Trophoblast cell (in vitro differentiated cells and primary cell): ENCODE data around the gene DCTPP1.
A peak's percentile ranks its signal among the peaks of the same experiment; 100 is the strongest.

ENCODE experiments used
- DNase-seq, 2 donors: peaks; one replicate each; pipeline ENCODE4 v3.0.0-alpha.2; 2016
- H2AFZ ChIP-seq: 2 replicates; pipeline ENCODE4 v1.6.1; 2013; ENCODE audit warnings: low read length, moderate library complexity, mild to moderate bottlenecking; ENCODE audit not compliant: insufficient read depth, poor library complexity
- H2AK5ac ChIP-seq: 2 replicates; pipeline ENCODE4 v1.6.1; 2013; ENCODE audit warnings: mild to moderate bottlenecking, low read length
- H2BK120ac ChIP-seq: 2 replicates; pipeline ENCODE4 v1.6.1; 2013; ENCODE audit warnings: low read length, mild to moderate bottlenecking, moderate library complexity; ENCODE audit not compliant: insufficient read depth, poor library complexity
- H2BK12ac ChIP-seq: 2 replicates; pipeline ENCODE4 v1.6.1; 2013; ENCODE audit warnings: mild to moderate bottlenecking, low read length, moderate library complexity
- H2BK5ac ChIP-seq: 2 replicates; pipeline ENCODE4 v1.6.1; 2013; ENCODE audit warnings: low read length, low read depth, moderate library complexity, mild to moderate bottlenecking; ENCODE audit not compliant: poor library complexity
- H3K14ac ChIP-seq: 2 replicates; pipeline ENCODE4 v1.6.1; 2013; ENCODE audit warnings: mild to moderate bottlenecking, low read length
- H3K18ac ChIP-seq: 2 replicates; pipeline ENCODE4 v1.6.1; 2013; ENCODE audit warnings: mild to moderate bottlenecking, low read length
- H3K23ac ChIP-seq: 2 replicates; pipeline ENCODE4 v1.6.1; 2013; ENCODE audit warnings: low read length
- H3K27ac ChIP-seq: 2 replicates; pipeline ENCODE4 v1.5.1; 2013; ENCODE audit warnings: low read depth, mild to moderate bottlenecking, inconsistent platforms, low read length, moderate library complexity
- H3K27me3 ChIP-seq: 2 replicates; pipeline ENCODE4 v1.6.1; 2013; ENCODE audit warnings: inconsistent platforms, mild to moderate bottlenecking, low read length, moderate library complexity; ENCODE audit not compliant: insufficient read depth
- H3K36me3 ChIP-seq, 2 experiments: 1 replicate in 1 of 2; 2 replicates in 1 of 2; pipeline ENCODE4 v1.6.1; 2013; ENCODE audit warnings: low read length in 2 of 2, mild to moderate bottlenecking in 2 of 2, moderate library complexity in 1 of 2; ENCODE audit not compliant: insufficient read depth in 2 of 2, control insufficient read depth in 1 of 2
- H3K4ac ChIP-seq: 2 replicates; pipeline ENCODE4 v1.6.1; 2013; ENCODE audit warnings: low read depth, mild to moderate bottlenecking, low read length, moderate library complexity
- H3K4me1 ChIP-seq, 2 experiments: 1 replicate in 1 of 2; 2 replicates in 1 of 2; pipeline ENCODE4 v1.6.1; 2013; ENCODE audit warnings: low read length in 2 of 2, mild to moderate bottlenecking in 2 of 2, moderate library complexity in 1 of 2; ENCODE audit not compliant: insufficient read depth in 2 of 2, control insufficient read depth in 1 of 2
- H3K4me2 ChIP-seq: 2 replicates; pipeline ENCODE4 v1.6.1; 2013; ENCODE audit warnings: inconsistent platforms, mild to moderate bottlenecking, low read length, moderate library complexity
- H3K4me3 ChIP-seq: 2 replicates; pipeline ENCODE4 v1.5.1; 2013; ENCODE audit warnings: mild to moderate bottlenecking, low read depth, low read length, inconsistent platforms
- H3K79me1 ChIP-seq: one replicate; pipeline ENCODE4 v1.6.1; 2013; ENCODE audit warnings: low read length
- H3K79me2 ChIP-seq: 2 replicates; pipeline ENCODE4 v1.6.1; 2013; ENCODE audit warnings: low read length, mild to moderate bottlenecking; ENCODE audit not compliant: control insufficient read depth, insufficient read depth, poor library complexity
- H3K9ac ChIP-seq: 2 replicates; pipeline ENCODE4 v1.6.1; 2013; ENCODE audit warnings: mild to moderate bottlenecking, low read length
- H3K9me3 ChIP-seq: 2 replicates; pipeline ENCODE4 v1.6.1; 2013; ENCODE audit warnings: low read depth, mild to moderate bottlenecking, control low read depth, inconsistent platforms, low read length; ENCODE audit not compliant: insufficient read depth
- H4K12ac ChIP-seq: 2 replicates; pipeline ENCODE4 v1.6.1; 2013; ENCODE audit warnings: low read depth, mild to moderate bottlenecking, low read length, moderate library complexity
- H4K8ac ChIP-seq: 2 replicates; pipeline ENCODE4 v1.6.1; 2013; ENCODE audit warnings: low read depth, mild to moderate bottlenecking, low read length, moderate library complexity
- H4K91ac ChIP-seq: one replicate; pipeline ENCODE4 v1.6.1; 2013; ENCODE audit warnings: low read depth, mild to moderate bottlenecking, low read length, moderate library complexity
- whole genome bisulfite sequencing: extraction: QIAGEN DNeasy Blood & Tissue Kit; methylation state at CpG from one replicate; pipeline ENCODE4 v1.1.7; 2013; ENCODE audit warnings: missing lambda C conversion rate; ENCODE audit not compliant: insufficient read length, insufficient coverage; ENCODE audit errors: extremely low coverage; 5-methylcytosine and 5-hydroxymethylcytosine counted together

DCTPP1 gene

DNA sequence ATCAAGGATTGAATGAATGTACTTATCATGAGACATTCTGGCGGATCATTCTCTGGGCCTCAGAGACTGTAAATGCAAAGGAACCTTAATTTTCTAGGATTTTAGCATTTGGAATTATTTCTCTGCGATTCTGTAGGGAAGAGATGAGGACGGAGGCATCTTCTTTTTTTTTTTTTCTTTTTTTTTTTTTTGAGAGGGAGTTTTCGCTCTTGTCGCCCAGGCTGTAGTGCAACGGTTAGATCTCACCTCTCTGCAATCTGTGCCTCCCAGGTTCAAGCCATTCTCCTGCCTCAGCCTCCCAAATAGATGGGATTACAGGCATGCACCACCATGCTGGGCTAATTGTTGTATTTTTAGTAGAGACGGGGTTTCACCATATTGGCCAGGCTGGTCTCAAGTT is 44.9 kb upstream of the DCTPP1 start:
- H3K23ac ChIP-seq: no peak overlapping the region
- H4K12ac ChIP-seq: no peak overlapping the region
- no peak overlapping the region for H3K14ac ChIP-seq
- H3K4me2 ChIP-seq: no peak overlapping the region
- H3K27me3 ChIP-seq: no peaks in the 10 kb centered on the region
- no peak overlapping the region for H4K8ac ChIP-seq
- H3K9me3 ChIP-seq: no peaks in the 10 kb centered on the region
- H2AK5ac ChIP-seq: no peak overlapping the region
- no peak overlapping the region for H3K4me3 ChIP-seq
- no peaks in the 10 kb centered on the region for H3K79me2 ChIP-seq
- DNase-seq: no peak
- no peak overlapping the region for H2BK120ac ChIP-seq
- no CpG with 5 or more reads among the region's 7 CpGs for WGBS
- no peak overlapping the region for H3K4ac ChIP-seq
- no peaks in the 10 kb centered on the region for H3K79me1 ChIP-seq
- no peak overlapping the region for H4K91ac ChIP-seq
- H2BK5ac ChIP-seq: no peak overlapping the region
- H3K27ac ChIP-seq: no peak overlapping the region
- H2AFZ ChIP-seq: no peak overlapping the region
- H3K18ac ChIP-seq: no peak overlapping the region
- no peak overlapping the region for H2BK12ac ChIP-seq
- H3K4me1 ChIP-seq: no peaks in the 10 kb centered on the region
- H3K36me3 ChIP-seq: no peaks in the 10 kb centered on the region
- no peak overlapping the region for H3K9ac ChIP-seq

GRCh38 chr16:30474074-30474452 is 44.2 kb upstream of the DCTPP1 start:
- Histone ChIP-seq H3K79me2 (no peaks in the 10 kb centered on the region), H3K27me3 (no peaks in the 10 kb centered on the region), H2BK5ac (no peak overlapping the region), H4K91ac (no peak overlapping the region), H3K14ac (no peak overlapping the region), H3K23ac (no peak overlapping the region), H3K9me3 (no peaks in the 10 kb centered on the region), H3K27ac (no peak overlapping the region), H2AK5ac (no peak overlapping the region), H2BK12ac (no peak overlapping the region), H3K4me3 (no peak overlapping the region), H2BK120ac (no peak overlapping the region), H3K36me3 (no peaks in the 10 kb centered on the region), H3K4me1 (no peaks in the 10 kb centered on the region), H4K12ac (no peak overlapping the region), H2AFZ (no peak overlapping the region), H3K18ac (no peak overlapping the region), H3K9ac (no peak overlapping the region), H4K8ac (no peak overlapping the region), H3K4me2 (no peak overlapping the region), H3K4ac (no peak overlapping the region), H3K79me1 (no peaks in the 10 kb centered on the region)
- DNase-seq: no peak
- WGBS: no CpG with 5 or more reads among the region's 35 CpGs

DNA sequence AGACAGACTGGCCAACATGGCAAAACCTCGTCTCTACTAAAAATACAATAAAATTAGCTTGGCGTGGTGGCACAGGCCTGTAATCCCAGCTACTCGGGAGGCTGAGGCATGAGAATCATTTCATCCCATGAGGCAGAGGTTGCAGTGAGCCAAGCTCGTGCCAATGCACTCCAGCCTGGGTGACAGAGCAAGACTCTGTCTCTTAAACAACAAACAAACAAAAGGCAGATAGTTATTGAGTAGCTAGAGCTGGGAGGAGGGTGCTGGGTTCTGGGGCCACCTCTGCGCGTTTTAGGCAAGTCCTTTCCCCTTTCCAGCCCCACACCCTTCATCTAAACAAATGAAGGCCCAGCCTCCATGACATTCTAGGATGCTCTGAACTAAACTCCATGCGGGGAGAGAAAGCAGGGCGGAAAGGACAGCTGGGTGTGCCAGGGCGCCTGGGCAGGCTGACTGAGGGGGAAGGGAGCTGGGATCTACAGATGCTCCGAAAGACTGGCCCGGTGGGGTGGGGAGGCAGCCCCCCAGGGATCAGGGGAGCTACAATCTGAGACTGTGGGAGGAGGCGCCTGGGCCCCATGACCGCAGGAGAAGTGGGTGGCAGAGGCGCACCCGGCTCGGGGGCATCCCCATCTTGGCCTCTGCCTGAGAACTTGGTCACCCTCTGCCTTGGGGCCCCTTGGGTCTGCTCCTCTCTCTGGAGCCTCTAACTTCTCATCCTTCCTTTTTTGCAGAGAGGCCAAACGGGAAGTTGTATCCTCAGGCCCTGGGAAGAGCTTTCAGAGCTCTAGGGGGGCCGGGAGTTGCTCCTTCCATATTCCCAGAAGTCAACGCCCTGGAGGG is 43.6 kb upstream of the DCTPP1 start:
- no peak overlapping the region for H2BK12ac ChIP-seq
- no peaks in the 10 kb centered on the region for H3K4me1 ChIP-seq
- no peaks in the 10 kb centered on the region for H3K79me2 ChIP-seq
- no peak overlapping the region for H3K4me3 ChIP-seq
- H3K27ac ChIP-seq: no peak overlapping the region
- no peaks in the 10 kb centered on the region for H3K9me3 ChIP-seq
- DNase-seq: no peak
- H3K79me1 ChIP-seq: no peaks in the 10 kb centered on the region
- H2BK5ac ChIP-seq: no peak overlapping the region
- no peak overlapping the region for H3K4me2 ChIP-seq
- H2BK120ac ChIP-seq: no peak overlapping the region
- no peak overlapping the region for H2AFZ ChIP-seq
- H3K4ac ChIP-seq: no peak overlapping the region
- no peak overlapping the region for H3K23ac ChIP-seq
- H4K12ac ChIP-seq: no peak overlapping the region
- H3K18ac ChIP-seq: no peak overlapping the region
- no CpG with 5 or more reads among the region's 19 CpGs for WGBS
- H3K27me3 ChIP-seq: no peaks in the 10 kb centered on the region
- H4K91ac ChIP-seq: no peak overlapping the region
- no peak overlapping the region for H2AK5ac ChIP-seq
- no peak overlapping the region for H3K9ac ChIP-seq
- H4K8ac ChIP-seq: no peak overlapping the region
- H3K14ac ChIP-seq: no peak overlapping the region
- no peaks in the 10 kb centered on the region for H3K36me3 ChIP-seq

GRCh38 chr16:30472328-30472942 is 42.6 kb upstream of the DCTPP1 start, which contains the start of gene ITGAL:
ITGAL (plus strand) TSS chr16:30472742; CDS start chr16:30472838, 96 bp downstream.
- H3K4me3 ChIP-seq: no peak within 1 kb of the TSS
- no peak within 1 kb of the TSS for H4K91ac ChIP-seq
- no peak within 1 kb of the TSS for H3K14ac ChIP-seq
- H2BK12ac ChIP-seq: no peak within 1 kb of the TSS
- no peak within 1 kb of the TSS for H2AK5ac ChIP-seq
- H3K27ac ChIP-seq: no peak within 1 kb of the TSS
- H4K8ac ChIP-seq: no peak within 1 kb of the TSS
- no peak within 1 kb of the TSS for H3K9ac ChIP-seq
- H4K12ac ChIP-seq: no peak within 1 kb of the TSS
- H3K36me3 ChIP-seq: no peaks in the 10 kb centered on the region
- no peak within 1 kb of the TSS for H3K4ac ChIP-seq
- H3K23ac ChIP-seq: no peak within 1 kb of the TSS
- no peaks in the 10 kb centered on the region for H3K27me3 ChIP-seq
- no peak within 1 kb of the TSS for H2AFZ ChIP-seq
- no peaks in the 10 kb centered on the region for H3K79me1 ChIP-seq
- no peak within 1 kb of the TSS for H3K4me2 ChIP-seq
- no peaks in the 10 kb centered on the region for H3K4me1 ChIP-seq
- DNase-seq: peak; percentile 13 to 31
- H2BK5ac ChIP-seq: no peak within 1 kb of the TSS
- no peaks in the 10 kb centered on the region for H3K79me2 ChIP-seq
- H3K18ac ChIP-seq: no peak within 1 kb of the TSS
- no peaks in the 10 kb centered on the region for H3K9me3 ChIP-seq
- no CpG with 5 or more reads among the region's 8 CpGs for WGBS
- no peak within 1 kb of the TSS for H2BK120ac ChIP-seq
